Upper lobe of left lung (tissue), 4 donors: Measurements from ENCODE around the gene IYD.

ENCODE experiments used
- POLR2A ChIP-seq, 4 donors: fragments of 450-650 bp; IDR thresholded peaks; one replicate each; pipeline ENCODE4 v1.5.1; 2016 to 2017; ENCODE audit warnings: antibody characterized with exemption in 4 of 4, mild to moderate bottlenecking in 2 of 4
- TF ChIP-seq, protein P1 (sequence below), 6 experiments: fragments of 450-650 bp in 4 of 6; fragments of 200-600 bp in 2 of 6; sonication (generic) in 2 of 6; IDR thresholded peaks; one replicate each; pipeline ENCODE4 v1.5.1; 2016 to 2019; ENCODE audit warnings: antibody characterized with exemption in 6 of 6

DNA sequence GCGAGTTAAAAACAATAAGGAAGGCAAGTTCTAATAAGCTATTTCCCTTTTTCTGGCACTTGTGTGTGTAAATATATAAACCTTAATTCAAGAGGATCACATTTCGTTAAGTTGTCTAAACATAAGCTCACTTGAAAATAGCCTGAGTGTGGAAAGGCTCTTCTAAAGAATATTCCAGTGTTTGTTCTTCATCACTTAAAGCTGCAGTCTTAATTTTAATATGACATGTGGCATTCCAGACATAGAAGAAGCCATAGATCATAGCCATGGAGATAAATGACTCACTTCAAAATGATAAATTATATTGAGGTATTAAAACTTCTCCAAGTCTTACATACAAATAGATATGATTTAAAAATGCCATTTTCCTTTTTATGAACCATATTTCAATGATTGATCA lies 42.1 kb downstream of the IYD start:
- TF ChIP-seq, protein P1, sequence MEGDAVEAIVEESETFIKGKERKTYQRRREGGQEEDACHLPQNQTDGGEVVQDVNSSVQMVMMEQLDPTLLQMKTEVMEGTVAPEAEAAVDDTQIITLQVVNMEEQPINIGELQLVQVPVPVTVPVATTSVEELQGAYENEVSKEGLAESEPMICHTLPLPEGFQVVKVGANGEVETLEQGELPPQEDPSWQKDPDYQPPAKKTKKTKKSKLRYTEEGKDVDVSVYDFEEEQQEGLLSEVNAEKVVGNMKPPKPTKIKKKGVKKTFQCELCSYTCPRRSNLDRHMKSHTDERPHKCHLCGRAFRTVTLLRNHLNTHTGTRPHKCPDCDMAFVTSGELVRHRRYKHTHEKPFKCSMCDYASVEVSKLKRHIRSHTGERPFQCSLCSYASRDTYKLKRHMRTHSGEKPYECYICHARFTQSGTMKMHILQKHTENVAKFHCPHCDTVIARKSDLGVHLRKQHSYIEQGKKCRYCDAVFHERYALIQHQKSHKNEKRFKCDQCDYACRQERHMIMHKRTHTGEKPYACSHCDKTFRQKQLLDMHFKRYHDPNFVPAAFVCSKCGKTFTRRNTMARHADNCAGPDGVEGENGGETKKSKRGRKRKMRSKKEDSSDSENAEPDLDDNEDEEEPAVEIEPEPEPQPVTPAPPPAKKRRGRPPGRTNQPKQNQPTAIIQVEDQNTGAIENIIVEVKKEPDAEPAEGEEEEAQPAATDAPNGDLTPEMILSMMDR (IDR thresholded peaks at IDR 0.05) = no peak
- TF ChIP-seq POLR2A (IDR thresholded peaks at IDR 0.05) = no peak
